ENCODE results near the gene ST3GAL3.

The ST3GAL3 gene

GRCh38 chr1:43880604-43881003 lies 173.3 kb downstream of the ST3GAL3 start:
- TF ChIP-seq EZH2 (IDR thresholded peaks at IDR 0.05; ENCODE audit: borderline replicate concordance, low read depth, low read length, severe bottlenecking) = no peak
- no peak for TF ChIP-seq CTCF (IDR thresholded peaks at IDR 0.05; ENCODE audit: borderline replicate concordance, extremely low read depth, low read length, poor library complexity, severe bottlenecking)

GRCh38 chr1:43881415-43881814 lies 174.1 kb downstream of the ST3GAL3 start:
- Histone ChIP-seq H3K9me3 (ENCODE audit: insufficient read depth, low read length, severe bottlenecking) (no peaks in the 10 kb centered on the region), H3K27ac (ENCODE audit: low read length) (0 out of 2 replicates have a peak overlapping the region, but pooled peaks have one; percentile 10), H3K4me3 (ENCODE audit: low read depth in 1 of 2, low read length in 2 of 2) (no peak overlapping the region), H3K79me2 (ENCODE audit: insufficient read depth, low read length) (no peaks in the 10 kb centered on the region), H3K36me3 (ENCODE audit: insufficient read depth, low read length) (peaks cover 12% of the 10 kb centered on the region; the same call in 1 of the 2 replicates), H3K4me2 (ENCODE audit: insufficient read depth, low read length) (no peak overlapping the region), H3K4me1 (ENCODE audit: insufficient read depth, low read length) (no peaks in the 10 kb centered on the region), H3K9ac (ENCODE audit: low read depth, low read length) (no peak overlapping the region), H3K27me3 (ENCODE audit: insufficient read depth, low read length, poor library complexity) (no peaks in the 10 kb centered on the region), H2AFZ (ENCODE audit: low read depth, low read length) (no peak overlapping the region), H4K20me1 (ENCODE audit: insufficient read depth, low read length) (no peaks in the 10 kb centered on the region)
- DNase-seq (no peak), ATAC-seq (ENCODE audit: insufficient read depth, low read depth) (no peak)
- no peak for TF ChIP-seq EZH2 (IDR thresholded peaks at IDR 0.05; ENCODE audit: borderline replicate concordance, low read depth, low read length, severe bottlenecking)
- peak; percentile 5 for TF ChIP-seq CTCF (IDR thresholded peaks at IDR 0.05; ENCODE audit: borderline replicate concordance, extremely low read depth, low read length, poor library complexity, severe bottlenecking)

More at GRCh38 chr1:43880604-43881003, 173.3 kb downstream of the ST3GAL3 start:
- Histone ChIP-seq H3K9ac (ENCODE audit: low read depth, low read length) (no peak overlapping the region), H3K9me3 (ENCODE audit: insufficient read depth, low read length, severe bottlenecking) (no peaks in the 10 kb centered on the region), H3K4me2 (ENCODE audit: insufficient read depth, low read length) (no peak overlapping the region), H3K36me3 (ENCODE audit: insufficient read depth, low read length) (peaks cover 12% of the 10 kb centered on the region; the same call in 1 of the 2 replicates), H3K79me2 (ENCODE audit: insufficient read depth, low read length) (no peaks in the 10 kb centered on the region), H3K27me3 (ENCODE audit: insufficient read depth, low read length, poor library complexity) (no peaks in the 10 kb centered on the region), H4K20me1 (ENCODE audit: insufficient read depth, low read length) (no peaks in the 10 kb centered on the region), H2AFZ (ENCODE audit: low read depth, low read length) (no peak overlapping the region), H3K4me3 (ENCODE audit: low read depth in 1 of 2, low read length in 2 of 2) (no peak overlapping the region), H3K27ac (ENCODE audit: low read length) (no peak overlapping the region), H3K4me1 (ENCODE audit: insufficient read depth, low read length) (no peaks in the 10 kb centered on the region)
- DNase-seq = no peak
- no peak for ATAC-seq (ENCODE audit: insufficient read depth, low read depth)

- H3K27me3 ChIP-seq (ENCODE audit: insufficient read depth, low read length, poor library complexity) = no peaks in the 10 kb centered on the region
- H2AFZ ChIP-seq (ENCODE audit: low read depth, low read length) = no peak overlapping the region
- TF ChIP-seq EZH2 (IDR thresholded peaks at IDR 0.05; ENCODE audit: borderline replicate concordance, low read depth, low read length, severe bottlenecking) (no peak), CTCF (IDR thresholded peaks at IDR 0.05; ENCODE audit: borderline replicate concordance, extremely low read depth, low read length, poor library complexity, severe bottlenecking) (no peak)
- H3K9me3 ChIP-seq (ENCODE audit: insufficient read depth, low read length, severe bottlenecking) = no peaks in the 10 kb centered on the region
- no peaks in the 10 kb centered on the region for H3K79me2 ChIP-seq (ENCODE audit: insufficient read depth, low read length)
- DNase-seq (no peak), ATAC-seq (ENCODE audit: insufficient read depth, low read depth) (no peak)
- peaks cover 12% of the 10 kb centered on the region; the same call in 1 of the 2 replicates for H3K36me3 ChIP-seq (ENCODE audit: insufficient read depth, low read length)
- H3K4me3 ChIP-seq (ENCODE audit: low read depth in 1 of 2, low read length in 2 of 2) = no peak overlapping the region
- no peaks in the 10 kb centered on the region for H3K4me1 ChIP-seq (ENCODE audit: insufficient read depth, low read length)
- no peaks in the 10 kb centered on the region for H4K20me1 ChIP-seq (ENCODE audit: insufficient read depth, low read length)
- no peak overlapping the region for H3K4me2 ChIP-seq (ENCODE audit: insufficient read depth, low read length)
- H3K27ac ChIP-seq (ENCODE audit: low read length) = no peak overlapping the region
- H3K9ac ChIP-seq (ENCODE audit: low read depth, low read length) = no peak overlapping the region
Measured at GRCh38 chr1:43882763-43883162, 175.4 kb downstream of the ST3GAL3 start.

- TF ChIP-seq CTCF (IDR thresholded peaks at IDR 0.05; ENCODE audit: borderline replicate concordance, extremely low read depth, low read length, poor library complexity, severe bottlenecking) (no peak), EZH2 (IDR thresholded peaks at IDR 0.05; ENCODE audit: borderline replicate concordance, low read depth, low read length, severe bottlenecking) (no peak)
- Histone ChIP-seq H4K20me1 (ENCODE audit: insufficient read depth, low read length) (no peaks in the 10 kb centered on the region), H3K27me3 (ENCODE audit: insufficient read depth, low read length, poor library complexity) (no peaks in the 10 kb centered on the region), H2AFZ (ENCODE audit: low read depth, low read length) (no peak overlapping the region), H3K4me2 (ENCODE audit: insufficient read depth, low read length) (no peak overlapping the region), H3K9ac (ENCODE audit: low read depth, low read length) (no peak overlapping the region), H3K36me3 (ENCODE audit: insufficient read depth, low read length) (peaks cover 12% of the 10 kb centered on the region; the same call in 1 of the 2 replicates), H3K4me1 (ENCODE audit: insufficient read depth, low read length) (no peaks in the 10 kb centered on the region), H3K79me2 (ENCODE audit: insufficient read depth, low read length) (no peaks in the 10 kb centered on the region), H3K4me3 (ENCODE audit: low read depth in 1 of 2, low read length in 2 of 2) (no peak overlapping the region), H3K9me3 (ENCODE audit: insufficient read depth, low read length, severe bottlenecking) (no peaks in the 10 kb centered on the region), H3K27ac (ENCODE audit: low read length) (no peak overlapping the region)
- ATAC-seq (ENCODE audit: insufficient read depth, low read depth) (no peak), DNase-seq (no peak)
Measured at GRCh38 chr1:43883321-43883720, 176.0 kb downstream of the ST3GAL3 start.

Measured in DND-41 (cell line).